HepG2 (cell line): ENCODE results near the gene ZNF367. TPM values are rescaled to one million over a fixed set of nuclear protein-coding genes. Genes with fewer than 3 reads are reported as not detected.
A peak's percentile ranks its signal among the peaks of the same experiment; 100 is the strongest.

Source experiments
- AGO2 ChIP-seq: fragments of 200-400 bp; formaldehyde crosslinking; optimal IDR thresholded peaks from 2 replicates; pipeline ENCODE3; 2017; ENCODE audit warnings: mild to moderate bottlenecking, low read depth, low read length, moderate library complexity
- SAP130 ChIP-seq: IDR thresholded peaks from 2 replicates; pipeline ENCODE4 v1.6.1; 2016; ENCODE audit warnings: low read depth
- SP4 ChIP-seq: sonication (generic); formaldehyde crosslinking; IDR thresholded peaks from 2 replicates; pipeline ENCODE4 v1.8.1; 2023; ENCODE audit warnings: mild to moderate bottlenecking, missing genetic modification reagents
- ZFAT ChIP-seq: sonication (generic); formaldehyde crosslinking; conservative IDR thresholded peaks from 2 replicates; pipeline ENCODE4 v1.8.1; 2023; ENCODE audit warnings: missing genetic modification reagents, inconsistent platforms
- ZNF441 ChIP-seq: sonication (generic); formaldehyde crosslinking; IDR thresholded peaks from 2 replicates; pipeline ENCODE4 v1.7.0; 2021; ENCODE audit warnings: missing genetic modification reagents, borderline replicate concordance
- ZNF746 ChIP-seq: sonication (generic); formaldehyde crosslinking; IDR thresholded peaks from 2 replicates; pipeline ENCODE4 v1.8.0; 2022; ENCODE audit warnings: mild to moderate bottlenecking, missing genetic modification reagents
- ZSCAN12 ChIP-seq: sonication (generic); formaldehyde crosslinking; IDR thresholded peaks from 2 replicates; pipeline ENCODE4 v1.9.0; 2021; ENCODE audit warnings: mild to moderate bottlenecking, missing genetic modification reagents
- ZSCAN31 ChIP-seq: sonication (generic); formaldehyde crosslinking; IDR thresholded peaks from 2 replicates; pipeline ENCODE4 v1.5.0; 2020; ENCODE audit warnings: low read depth, mild to moderate bottlenecking, missing genetic modification reagents
- polyA plus RNA-seq, 8 experiments: library from polyadenylated mRNA; depleted of rRNA in 3 of 8; stranded (reverse) in 7 of 8; unstranded in 1 of 8; fragments of >200 nt; fragmentation: Illumina TruSeq in 4 of 8; extraction: Trizol in 4 of 8; gene quantifications; 2 replicates each; pipeline versions ENCODE4 v1.2.1 to v1.2.3, GENCODE V29; 2011 to 2016; ENCODE audit warnings: low read depth in 4 of 8, missing spikeins in 1 of 8, mixed read lengths in 1 of 8; ENCODE audit not compliant: insufficient read depth in 1 of 8
- total RNA-seq, 5 experiments: library from RNA; depleted of rRNA; stranded (reverse); fragments of >200 nt; fragmentation: Illumina TruSeq; extraction: Trizol; gene quantifications; 2 replicates each; pipeline ENCODE4 v1.2.3, GENCODE V29; 2016; ENCODE audit warnings: low read depth in 1 of 5
- TF ChIP-seq, protein P1 (sequence below): sonication (generic); formaldehyde crosslinking; IDR thresholded peaks from 2 replicates; pipeline ENCODE4 v1.5.0; 2020; ENCODE audit warnings: mild to moderate bottlenecking, missing genetic modification reagents
- TF ChIP-seq, protein P2 (sequence below): sonication (generic); formaldehyde crosslinking; IDR thresholded peaks from 2 replicates; pipeline ENCODE4 v1.5.1; 2020; ENCODE audit warnings: mild to moderate bottlenecking, missing genetic modification reagents, borderline replicate concordance
- TF ChIP-seq, protein P3 (sequence below): sonication (generic); formaldehyde crosslinking; conservative IDR thresholded peaks from 2 replicates; pipeline ENCODE4 v1.8.0; 2022; ENCODE audit warnings: missing genetic modification reagents
- TF ChIP-seq, protein P4 (sequence below): IDR thresholded peaks from 2 replicates; pipeline ENCODE4 v1.6.1; 2016; ENCODE audit warnings: missing biosample characterization, missing genetic modification reagents, low read depth
- TF ChIP-seq, protein P5 (sequence below): sonication (generic); formaldehyde crosslinking; IDR thresholded peaks from 2 replicates; pipeline ENCODE4 v1.4.0; 2020; ENCODE audit warnings: missing genetic modification reagents

ZNF367 gene
- total and polyA plus RNA-seq, 2 of the 13 experiments (the other 11 are each of a cell fraction or from before 2014, with no cell fraction given): 2.9 to 7.7 TPM

DNA sequence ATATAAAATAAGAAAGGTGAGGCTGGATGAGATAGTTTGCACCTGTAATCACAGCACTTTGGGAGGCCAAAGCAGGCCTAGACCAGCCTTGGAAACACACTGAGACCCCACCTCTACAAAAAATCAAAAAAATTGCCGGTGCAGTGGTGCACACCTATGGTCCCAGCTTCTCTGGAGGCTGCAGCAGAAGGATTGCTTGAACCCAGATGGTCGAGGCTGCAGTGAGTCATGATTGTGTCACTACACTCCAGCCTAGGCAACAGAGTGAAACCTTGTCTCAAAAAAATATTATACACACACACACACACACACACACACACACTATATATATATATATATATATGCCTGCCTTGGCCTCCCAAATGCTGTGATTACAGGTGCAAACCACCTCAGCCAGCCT, 36.0 kb downstream of the ZNF367 start (continued):
- TF ChIP-seq, protein P1, sequence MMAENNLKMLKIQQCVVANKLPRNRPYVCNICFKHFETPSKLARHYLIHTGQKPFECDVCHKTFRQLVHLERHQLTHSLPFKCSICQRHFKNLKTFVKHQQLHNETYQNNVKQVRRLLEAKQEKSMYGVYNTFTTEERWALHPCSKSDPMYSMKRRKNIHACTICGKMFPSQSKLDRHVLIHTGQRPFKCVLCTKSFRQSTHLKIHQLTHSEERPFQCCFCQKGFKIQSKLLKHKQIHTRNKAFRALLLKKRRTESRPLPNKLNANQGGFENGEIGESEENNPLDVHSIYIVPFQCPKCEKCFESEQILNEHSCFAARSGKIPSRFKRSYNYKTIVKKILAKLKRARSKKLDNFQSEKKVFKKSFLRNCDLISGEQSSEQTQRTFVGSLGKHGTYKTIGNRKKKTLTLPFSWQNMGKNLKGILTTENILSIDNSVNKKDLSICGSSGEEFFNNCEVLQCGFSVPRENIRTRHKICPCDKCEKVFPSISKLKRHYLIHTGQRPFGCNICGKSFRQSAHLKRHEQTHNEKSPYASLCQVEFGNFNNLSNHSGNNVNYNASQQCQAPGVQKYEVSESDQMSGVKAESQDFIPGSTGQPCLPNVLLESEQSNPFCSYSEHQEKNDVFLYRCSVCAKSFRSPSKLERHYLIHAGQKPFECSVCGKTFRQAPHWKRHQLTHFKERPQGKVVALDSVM (CRISPR knock-in tag): peak; percentile 85
- TF ChIP-seq ZNF746 (CRISPR knock-in tag): no peak
- TF ChIP-seq, protein P2, sequence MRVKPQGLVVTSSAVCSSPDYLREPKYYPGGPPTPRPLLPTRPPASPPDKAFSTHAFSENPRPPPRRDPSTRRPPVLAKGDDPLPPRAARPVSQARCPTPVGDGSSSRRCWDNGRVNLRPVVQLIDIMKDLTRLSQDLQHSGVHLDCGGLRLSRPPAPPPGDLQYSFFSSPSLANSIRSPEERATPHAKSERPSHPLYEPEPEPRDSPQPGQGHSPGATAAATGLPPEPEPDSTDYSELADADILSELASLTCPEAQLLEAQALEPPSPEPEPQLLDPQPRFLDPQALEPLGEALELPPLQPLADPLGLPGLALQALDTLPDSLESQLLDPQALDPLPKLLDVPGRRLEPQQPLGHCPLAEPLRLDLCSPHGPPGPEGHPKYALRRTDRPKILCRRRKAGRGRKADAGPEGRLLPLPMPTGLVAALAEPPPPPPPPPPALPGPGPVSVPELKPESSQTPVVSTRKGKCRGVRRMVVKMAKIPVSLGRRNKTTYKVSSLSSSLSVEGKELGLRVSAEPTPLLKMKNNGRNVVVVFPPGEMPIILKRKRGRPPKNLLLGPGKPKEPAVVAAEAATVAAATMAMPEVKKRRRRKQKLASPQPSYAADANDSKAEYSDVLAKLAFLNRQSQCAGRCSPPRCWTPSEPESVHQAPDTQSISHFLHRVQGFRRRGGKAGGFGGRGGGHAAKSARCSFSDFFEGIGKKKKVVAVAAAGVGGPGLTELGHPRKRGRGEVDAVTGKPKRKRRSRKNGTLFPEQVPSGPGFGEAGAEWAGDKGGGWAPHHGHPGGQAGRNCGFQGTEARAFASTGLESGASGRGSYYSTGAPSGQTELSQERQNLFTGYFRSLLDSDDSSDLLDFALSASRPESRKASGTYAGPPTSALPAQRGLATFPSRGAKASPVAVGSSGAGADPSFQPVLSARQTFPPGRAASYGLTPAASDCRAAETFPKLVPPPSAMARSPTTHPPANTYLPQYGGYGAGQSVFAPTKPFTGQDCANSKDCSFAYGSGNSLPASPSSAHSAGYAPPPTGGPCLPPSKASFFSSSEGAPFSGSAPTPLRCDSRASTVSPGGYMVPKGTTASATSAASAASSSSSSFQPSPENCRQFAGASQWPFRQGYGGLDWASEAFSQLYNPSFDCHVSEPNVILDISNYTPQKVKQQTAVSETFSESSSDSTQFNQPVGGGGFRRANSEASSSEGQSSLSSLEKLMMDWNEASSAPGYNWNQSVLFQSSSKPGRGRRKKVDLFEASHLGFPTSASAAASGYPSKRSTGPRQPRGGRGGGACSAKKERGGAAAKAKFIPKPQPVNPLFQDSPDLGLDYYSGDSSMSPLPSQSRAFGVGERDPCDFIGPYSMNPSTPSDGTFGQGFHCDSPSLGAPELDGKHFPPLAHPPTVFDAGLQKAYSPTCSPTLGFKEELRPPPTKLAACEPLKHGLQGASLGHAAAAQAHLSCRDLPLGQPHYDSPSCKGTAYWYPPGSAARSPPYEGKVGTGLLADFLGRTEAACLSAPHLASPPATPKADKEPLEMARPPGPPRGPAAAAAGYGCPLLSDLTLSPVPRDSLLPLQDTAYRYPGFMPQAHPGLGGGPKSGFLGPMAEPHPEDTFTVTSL (CRISPR knock-in tag): no peak
- TF ChIP-seq SP4 (CRISPR knock-in tag): no peak
- TF ChIP-seq, protein P3, sequence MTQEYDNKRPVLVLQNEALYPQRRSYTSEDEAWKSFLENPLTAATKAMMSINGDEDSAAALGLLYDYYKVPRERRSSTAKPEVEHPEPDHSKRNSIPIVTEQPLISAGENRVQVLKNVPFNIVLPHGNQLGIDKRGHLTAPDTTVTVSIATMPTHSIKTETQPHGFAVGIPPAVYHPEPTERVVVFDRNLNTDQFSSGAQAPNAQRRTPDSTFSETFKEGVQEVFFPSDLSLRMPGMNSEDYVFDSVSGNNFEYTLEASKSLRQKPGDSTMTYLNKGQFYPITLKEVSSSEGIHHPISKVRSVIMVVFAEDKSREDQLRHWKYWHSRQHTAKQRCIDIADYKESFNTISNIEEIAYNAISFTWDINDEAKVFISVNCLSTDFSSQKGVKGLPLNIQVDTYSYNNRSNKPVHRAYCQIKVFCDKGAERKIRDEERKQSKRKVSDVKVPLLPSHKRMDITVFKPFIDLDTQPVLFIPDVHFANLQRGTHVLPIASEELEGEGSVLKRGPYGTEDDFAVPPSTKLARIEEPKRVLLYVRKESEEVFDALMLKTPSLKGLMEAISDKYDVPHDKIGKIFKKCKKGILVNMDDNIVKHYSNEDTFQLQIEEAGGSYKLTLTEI (CRISPR knock-in tag): no peak
- peak; percentile 38; the same call in 1 of the 2 replicates for TF ChIP-seq SAP130
- TF ChIP-seq ZSCAN12: no peak
- TF ChIP-seq ZSCAN31 (CRISPR knock-in tag): no peak
- TF ChIP-seq, protein P4, sequence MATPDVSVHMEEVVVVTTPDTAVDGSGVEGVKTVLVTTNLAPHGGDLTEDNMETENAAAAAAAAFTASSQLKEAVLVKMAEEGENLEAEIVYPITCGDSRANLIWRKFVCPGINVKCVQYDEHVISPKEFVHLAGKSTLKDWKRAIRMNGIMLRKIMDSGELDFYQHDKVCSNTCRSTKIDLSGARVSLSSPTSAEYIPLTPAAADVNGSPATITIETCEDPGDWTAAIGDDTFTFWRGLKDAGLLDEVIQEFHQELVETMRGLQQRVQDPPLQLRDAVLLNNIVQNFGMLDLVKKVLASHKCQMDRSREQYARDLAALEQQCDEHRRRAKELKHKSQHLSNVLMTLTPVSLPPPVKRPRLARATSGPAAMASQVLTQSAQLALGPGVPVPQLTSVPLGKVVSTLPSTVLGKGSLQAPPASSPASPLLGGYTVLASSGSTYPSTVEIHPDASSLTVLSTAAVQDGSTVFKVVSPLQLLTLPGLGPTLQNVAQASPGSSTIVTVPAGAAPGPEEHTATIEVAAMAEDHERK (CRISPR knock-in tag): no peak
- TF ChIP-seq, protein P5, sequence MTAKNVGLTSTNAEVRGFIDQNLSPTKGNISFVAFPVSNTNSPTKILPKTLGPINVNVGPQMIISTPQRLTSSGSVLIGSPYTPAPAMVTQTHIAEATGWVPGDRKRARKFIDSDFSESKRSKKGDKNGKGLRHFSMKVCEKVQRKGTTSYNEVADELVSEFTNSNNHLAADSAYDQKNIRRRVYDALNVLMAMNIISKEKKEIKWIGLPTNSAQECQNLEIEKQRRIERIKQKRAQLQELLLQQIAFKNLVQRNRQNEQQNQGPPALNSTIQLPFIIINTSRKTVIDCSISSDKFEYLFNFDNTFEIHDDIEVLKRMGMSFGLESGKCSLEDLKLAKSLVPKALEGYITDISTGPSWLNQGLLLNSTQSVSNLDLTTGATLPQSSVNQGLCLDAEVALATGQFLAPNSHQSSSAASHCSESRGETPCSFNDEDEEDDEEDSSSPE: no peak
- no peak for TF ChIP-seq ZNF441 (CRISPR knock-in tag)
- no peak for TF ChIP-seq ZFAT
- TF ChIP-seq AGO2: no peak
